ENCODE data around the gene NAA38. TPM values are rescaled to one million over a fixed set of nuclear protein-coding genes. Genes with fewer than 3 reads are reported as not detected.
A peak's percentile ranks its signal among the peaks of the same experiment; 100 is the strongest.

NAA38 gene
- total RNA-seq, 1 experiment from 2014 or later, result 36.6 TPM

GRCh38 chr17:7888184-7888920 lies 31.0 kb upstream of the NAA38 start, which contains the start of gene CHD3:
Gene CHD3, plus strand, starts transcription at chr17:7888789. Its CDS starts 212 bp downstream, at chr17:7889001.
- intact Hi-C loops (cut with micrococcal nuclease; ENCODE audit: unreplicated experiment), result loop anchor here (10.0 kb wide), 1 partner anchor 46 kb away; the partner anchor contains the start of genes CNTROB and TRAPPC1
- Mint-ChIP-seq H3K27ac (ENCODE audit: unreplicated experiment) (no peak within 1 kb of the TSS), H3K36me3 (ENCODE audit: insufficient read depth, unreplicated experiment) (peaks cover 17% of the 10 kb centered on the region), H3K9me3 (ENCODE audit: low read depth, unreplicated experiment) (no peaks in the 10 kb centered on the region), H3K4me3 (ENCODE audit: low read depth, unreplicated experiment) (no peak within 1 kb of the TSS), H3K27me3 (ENCODE audit: unreplicated experiment) (no peaks in the 10 kb centered on the region), H3K4me1 (ENCODE audit: low read depth, unreplicated experiment) (peaks cover 8% of the 10 kb centered on the region)
- TF ChIP-seq CTCF (IDR thresholded peaks at IDR 0.05; ENCODE audit: unreplicated experiment), result no peak
- no TSS peak for BruUV-seq (replicated peaks)
- CTCF ChIA-PET, result interaction anchor here (0.9 to 1.2 kb wide), 2 partner anchors 56 to 101 kb away, joined by 3 read pairs; no protein-coding TSS in a partner anchor
- peak; percentile 61 for DNase-seq

- DNase-seq, result peak; percentile 85
- TF ChIP-seq CTCF (IDR thresholded peaks at IDR 0.05; ENCODE audit: unreplicated experiment), result no peak
- CTCF ChIA-PET, result no interaction called here
- intact Hi-C loops (cut with micrococcal nuclease; ENCODE audit: unreplicated experiment), result loop anchor here (10.0 kb wide), 1 partner anchor 47 kb away; the partner anchor contains the start of genes CNTROB and TRAPPC1
- Mint-ChIP-seq H3K9me3 (ENCODE audit: low read depth, unreplicated experiment) (no peaks in the 10 kb centered on the region), H3K4me1 (ENCODE audit: low read depth, unreplicated experiment) (peaks cover 8% of the 10 kb centered on the region), H3K27ac (ENCODE audit: unreplicated experiment) (no peak overlapping the region), H3K27me3 (ENCODE audit: unreplicated experiment) (no peaks in the 10 kb centered on the region), H3K4me3 (ENCODE audit: low read depth, unreplicated experiment) (no peak overlapping the region), H3K36me3 (ENCODE audit: insufficient read depth, unreplicated experiment) (peaks cover 17% of the 10 kb centered on the region)
- no TSS peak for BruUV-seq (replicated peaks)
Observed at GRCh38 chr17:7887482-7888183, 30.3 kb upstream of the NAA38 start.

GRCh38 chr17:7887038-7887481 lies 29.7 kb upstream of the NAA38 start:
- no peaks in the 10 kb centered on the region for H3K9me3 Mint-ChIP-seq (ENCODE audit: low read depth, unreplicated experiment)
- H3K4me1 Mint-ChIP-seq (ENCODE audit: low read depth, unreplicated experiment), result peaks cover 8% of the 10 kb centered on the region
- no peak overlapping the region for H3K4me3 Mint-ChIP-seq (ENCODE audit: low read depth, unreplicated experiment)
- CTCF ChIA-PET, result no interaction called here
- peaks cover 17% of the 10 kb centered on the region for H3K36me3 Mint-ChIP-seq (ENCODE audit: insufficient read depth, unreplicated experiment)
- DNase-seq, result no peak
- intact Hi-C loops (cut with micrococcal nuclease; ENCODE audit: unreplicated experiment), result loop anchor here (10.0 kb wide), 1 partner anchor 48 kb away; the partner anchor contains the start of genes CNTROB and TRAPPC1
- BruUV-seq (replicated peaks), result TSS peak; percentile 50
- H3K27me3 Mint-ChIP-seq (ENCODE audit: unreplicated experiment), result no peaks in the 10 kb centered on the region
- no peak for TF ChIP-seq CTCF (IDR thresholded peaks at IDR 0.05; ENCODE audit: unreplicated experiment)
- no peak overlapping the region for H3K27ac Mint-ChIP-seq (ENCODE audit: unreplicated experiment)

GRCh38 chr17:7886227-7887037 lies 29.1 kb upstream of the NAA38 start:
- no peak overlapping the region for H3K4me3 Mint-ChIP-seq (ENCODE audit: low read depth, unreplicated experiment)
- intact Hi-C loops (cut with micrococcal nuclease; ENCODE audit: unreplicated experiment), result loop anchor here (10.0 kb wide), 1 partner anchor 48 kb away; the partner anchor contains the start of genes CNTROB and TRAPPC1
- no TSS peak for BruUV-seq (replicated peaks)
- no peaks in the 10 kb centered on the region for H3K27me3 Mint-ChIP-seq (ENCODE audit: unreplicated experiment)
- no peak overlapping the region for H3K27ac Mint-ChIP-seq (ENCODE audit: unreplicated experiment)
- no peak for TF ChIP-seq CTCF (IDR thresholded peaks at IDR 0.05; ENCODE audit: unreplicated experiment)
- CTCF ChIA-PET, result no interaction called here
- DNase-seq, result peak; percentile 36
- no peaks in the 10 kb centered on the region for H3K9me3 Mint-ChIP-seq (ENCODE audit: low read depth, unreplicated experiment)
- H3K36me3 Mint-ChIP-seq (ENCODE audit: insufficient read depth, unreplicated experiment), result peaks cover 17% of the 10 kb centered on the region
- peaks cover 8% of the 10 kb centered on the region for H3K4me1 Mint-ChIP-seq (ENCODE audit: low read depth, unreplicated experiment)

Data from Calu3 (cell line).